ENCODE data around the gene BZW1. TPM values are rescaled to one million over a fixed set of nuclear protein-coding genes. Genes with fewer than 3 reads are reported as not detected.
A peak's percentile ranks its signal among the peaks of the same experiment; 100 is the strongest.

The BZW1 gene
- total RNA-seq, 4 donors from 2014 or later: 179 to 285 (median 244) TPM

- Histone ChIP-seq H3K4me1 (peaks cover 0 to 14% (median 0%) of the 10 kb centered on the region in 4 donors), H3K27ac (no peak overlapping the region), H3K27me3 (no peaks in the 10 kb centered on the region), H3K4me3 (no peak overlapping the region), H3K9me3 (no peaks in the 10 kb centered on the region), H3K36me3 (no peaks in the 10 kb centered on the region)
- 92 to 97% methylated on average over 1 of the region's 1 CpG for WGBS, 2 donors
- TF ChIP-seq EP300 (IDR thresholded peaks at IDR 0.05) (no peak), POLR2A (IDR thresholded peaks at IDR 0.05) (no peak)
- TF ChIP-seq, protein P1, sequence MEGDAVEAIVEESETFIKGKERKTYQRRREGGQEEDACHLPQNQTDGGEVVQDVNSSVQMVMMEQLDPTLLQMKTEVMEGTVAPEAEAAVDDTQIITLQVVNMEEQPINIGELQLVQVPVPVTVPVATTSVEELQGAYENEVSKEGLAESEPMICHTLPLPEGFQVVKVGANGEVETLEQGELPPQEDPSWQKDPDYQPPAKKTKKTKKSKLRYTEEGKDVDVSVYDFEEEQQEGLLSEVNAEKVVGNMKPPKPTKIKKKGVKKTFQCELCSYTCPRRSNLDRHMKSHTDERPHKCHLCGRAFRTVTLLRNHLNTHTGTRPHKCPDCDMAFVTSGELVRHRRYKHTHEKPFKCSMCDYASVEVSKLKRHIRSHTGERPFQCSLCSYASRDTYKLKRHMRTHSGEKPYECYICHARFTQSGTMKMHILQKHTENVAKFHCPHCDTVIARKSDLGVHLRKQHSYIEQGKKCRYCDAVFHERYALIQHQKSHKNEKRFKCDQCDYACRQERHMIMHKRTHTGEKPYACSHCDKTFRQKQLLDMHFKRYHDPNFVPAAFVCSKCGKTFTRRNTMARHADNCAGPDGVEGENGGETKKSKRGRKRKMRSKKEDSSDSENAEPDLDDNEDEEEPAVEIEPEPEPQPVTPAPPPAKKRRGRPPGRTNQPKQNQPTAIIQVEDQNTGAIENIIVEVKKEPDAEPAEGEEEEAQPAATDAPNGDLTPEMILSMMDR (IDR thresholded peaks at IDR 0.05): no peak
- no peak for DNase-seq (ENCODE audit: low spot score in 2 of 2)
Observed at GRCh38 chr2:200774920-200775319, 36.8 kb upstream of the BZW1 start.

- Histone ChIP-seq H3K4me1 (peaks cover 0 to 14% (median 0%) of the 10 kb centered on the region in 4 donors), H3K27ac (peak overlapping the region in 1 of 4 donors; percentile 61), H3K27me3 (no peaks in the 10 kb centered on the region), H3K9me3 (no peaks in the 10 kb centered on the region), H3K36me3 (no peaks in the 10 kb centered on the region), H3K4me3 (no peak overlapping the region)
- TF ChIP-seq, protein P1 (IDR thresholded peaks at IDR 0.05): no peak
- TF ChIP-seq EP300 (IDR thresholded peaks at IDR 0.05) (no peak), POLR2A (IDR thresholded peaks at IDR 0.05) (no peak)
- no peak for DNase-seq (ENCODE audit: low spot score in 2 of 2)
Observed at GRCh38 chr2:200777275-200777674, 34.4 kb upstream of the BZW1 start.

GRCh38 chr2:200778038-200778437, 33.7 kb upstream of the BZW1 start:
- H3K27me3 ChIP-seq: no peaks in the 10 kb centered on the region
- H3K36me3 ChIP-seq: no peaks in the 10 kb centered on the region
- H3K9me3 ChIP-seq: no peaks in the 10 kb centered on the region
- no peak for DNase-seq (ENCODE audit: low spot score in 2 of 2)
- H3K27ac ChIP-seq: peak overlapping the region in 2 of 4 donors; percentile 61 to 62
- WGBS, 2 donors: 50 to 52% methylated on average over 7 of the region's 7 CpGs
- TF ChIP-seq, protein P1 (IDR thresholded peaks at IDR 0.05): no peak
- no peak for TF ChIP-seq EP300 (IDR thresholded peaks at IDR 0.05)
- TF ChIP-seq POLR2A (IDR thresholded peaks at IDR 0.05): no peak
- no peak overlapping the region for H3K4me3 ChIP-seq
- H3K4me1 ChIP-seq: peaks cover 0 to 14% (median 0%) of the 10 kb centered on the region in 4 donors

DNA sequence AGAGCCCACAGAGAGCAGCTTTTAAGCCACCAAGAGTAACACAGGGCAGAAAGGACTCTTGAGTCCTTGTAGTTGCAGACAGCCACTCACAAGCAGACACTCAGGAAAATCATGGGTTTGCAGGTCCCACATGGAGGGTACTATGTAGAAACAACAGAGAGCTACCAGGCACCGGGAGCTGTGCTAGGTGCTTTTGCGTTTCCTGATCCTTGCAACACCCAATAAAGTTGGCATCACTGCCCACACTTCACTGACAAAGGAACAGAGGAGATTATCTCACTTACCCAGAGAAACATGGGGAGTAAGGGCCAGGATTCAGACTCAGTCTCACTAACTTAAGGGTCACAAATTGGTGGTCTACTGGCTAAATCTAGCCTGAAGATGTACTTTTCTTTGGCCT, 32.5 kb upstream of the BZW1 start:
- Histone ChIP-seq H3K27ac (no peak overlapping the region), H3K4me3 (no peak overlapping the region), H3K27me3 (no peaks in the 10 kb centered on the region), H3K9me3 (no peaks in the 10 kb centered on the region), H3K4me1 (peaks cover 0 to 14% (median 0%) of the 10 kb centered on the region in 4 donors), H3K36me3 (no peaks in the 10 kb centered on the region)
- DNase-seq (ENCODE audit: low spot score in 2 of 2): no peak
- WGBS, 2 donors: 89 to 97% methylated on average over 2 of the region's 2 CpGs
- TF ChIP-seq EP300 (IDR thresholded peaks at IDR 0.05) (no peak), POLR2A (IDR thresholded peaks at IDR 0.05) (no peak)
- TF ChIP-seq, protein P1 (IDR thresholded peaks at IDR 0.05): no peak

DNA sequence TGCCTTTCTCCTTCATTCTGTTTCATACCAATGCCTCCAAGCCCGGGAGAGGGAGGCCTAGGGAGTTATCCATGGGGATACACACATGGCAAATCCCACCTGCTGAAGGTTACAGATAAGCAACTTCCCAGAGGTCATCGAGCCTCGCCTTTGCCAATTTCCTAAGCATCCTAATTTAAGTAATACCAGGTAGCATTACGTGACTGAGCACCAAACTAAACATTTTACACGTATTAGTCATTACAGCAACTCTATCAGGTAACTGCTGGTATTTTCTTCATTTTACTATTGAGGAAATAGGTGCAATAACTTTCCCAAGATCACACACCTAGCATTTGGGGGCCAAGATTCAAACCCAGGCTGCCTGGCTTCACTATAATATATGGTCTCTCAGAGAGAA, 30.1 kb upstream of the BZW1 start:
- DNase-seq (ENCODE audit: low spot score in 2 of 2): no peak
- 91 to 93% methylated on average over 5 of the region's 5 CpGs for WGBS, 2 donors
- Histone ChIP-seq H3K27me3 (no peaks in the 10 kb centered on the region), H3K4me3 (no peak overlapping the region), H3K9me3 (no peaks in the 10 kb centered on the region), H3K36me3 (no peaks in the 10 kb centered on the region), H3K27ac (no peak overlapping the region), H3K4me1 (peaks cover 0 to 22% (median 0%) of the 10 kb centered on the region in 4 donors)
- TF ChIP-seq, protein P1 (IDR thresholded peaks at IDR 0.05): no peak
- TF ChIP-seq EP300 (IDR thresholded peaks at IDR 0.05): no peak
- TF ChIP-seq POLR2A (IDR thresholded peaks at IDR 0.05): no peak

All from tibial nerve (tissue), 4 donors.